Measurements from ENCODE around the gene RIPK3.
"Not testable (repeated sequence)": the region's sequence is repeated elsewhere in the genome, so short reads cannot be mapped to it uniquely, and the experiment has no call there.

The RIPK3 gene

GRCh38 chr14:24339284-24340151 lies at the start of gene RIPK3:
TSS of gene RIPK3 (minus strand) at chr14:24339991. CDS start at chr14:24339826, 165 bp downstream.
- peak; percentile 67 to 68 for DNase-seq

- DNase-seq: no peak
Observed at GRCh38 chr14:24389226-24389848, 49.5 kb upstream of the RIPK3 start.

- DNase-seq: no peak
Observed at GRCh38 chr14:24388474-24389179, 48.8 kb upstream of the RIPK3 start.

- DNase-seq: not testable (repeated sequence)
Observed at GRCh38 chr14:24387579-24387978, 47.8 kb upstream of the RIPK3 start.

DNA sequence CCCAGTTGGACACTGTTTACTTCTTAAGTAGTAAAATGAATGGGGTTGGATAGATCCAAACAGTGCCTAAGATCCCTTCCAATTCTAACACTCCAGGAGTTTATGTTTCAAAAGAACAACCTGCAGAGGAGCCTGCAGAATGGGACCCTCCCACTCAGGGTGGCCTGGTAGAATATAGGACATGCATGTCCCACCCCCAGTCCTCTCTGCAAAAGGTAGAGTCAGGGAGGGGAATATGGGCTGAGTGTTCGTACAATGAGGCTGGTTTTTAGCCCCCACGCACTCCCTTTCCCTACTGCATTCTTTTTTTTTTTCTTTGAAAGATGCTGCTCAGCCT lies 47.2 kb upstream of the RIPK3 start:
- DNase-seq: no peak

DNA sequence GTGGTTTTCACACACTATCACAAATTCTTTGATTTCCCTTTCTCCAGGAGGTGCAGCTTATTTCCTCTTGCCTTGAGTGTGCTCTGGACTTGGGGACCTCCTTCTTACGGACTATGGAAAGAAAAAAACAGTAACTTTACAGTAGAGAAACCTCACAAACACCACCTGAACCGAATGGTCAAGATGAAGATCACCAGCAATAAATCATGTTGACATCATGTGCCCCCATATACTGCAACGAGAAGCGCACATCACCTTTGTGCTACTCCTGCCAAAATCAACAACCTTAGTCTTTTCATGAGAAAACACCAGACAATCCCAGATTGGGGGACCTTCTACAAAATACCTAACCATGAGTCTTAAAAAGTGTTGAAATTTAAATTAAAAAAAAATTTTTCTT lies 45.7 kb upstream of the RIPK3 start:
- DNase-seq: no peak

GRCh38 chr14:24384169-24384568 lies 44.4 kb upstream of the RIPK3 start:
- no peak for DNase-seq

DNA sequence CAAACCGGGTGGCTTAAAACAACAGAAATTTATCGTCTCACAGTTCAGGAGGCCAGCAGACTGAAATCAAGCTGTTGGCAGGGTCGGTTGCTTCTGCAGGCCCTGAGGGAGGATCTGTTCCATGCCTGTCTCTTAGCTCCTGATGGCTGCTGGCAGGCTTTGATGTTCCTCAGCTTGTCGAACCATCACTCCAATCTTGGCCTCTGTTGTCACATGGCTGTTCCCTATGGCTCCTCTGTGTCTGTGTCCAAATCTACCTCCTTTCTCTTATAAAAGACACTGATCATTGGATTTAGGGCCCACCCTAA lies 42.2 kb upstream of the RIPK3 start:
- no peak for DNase-seq

DNA sequence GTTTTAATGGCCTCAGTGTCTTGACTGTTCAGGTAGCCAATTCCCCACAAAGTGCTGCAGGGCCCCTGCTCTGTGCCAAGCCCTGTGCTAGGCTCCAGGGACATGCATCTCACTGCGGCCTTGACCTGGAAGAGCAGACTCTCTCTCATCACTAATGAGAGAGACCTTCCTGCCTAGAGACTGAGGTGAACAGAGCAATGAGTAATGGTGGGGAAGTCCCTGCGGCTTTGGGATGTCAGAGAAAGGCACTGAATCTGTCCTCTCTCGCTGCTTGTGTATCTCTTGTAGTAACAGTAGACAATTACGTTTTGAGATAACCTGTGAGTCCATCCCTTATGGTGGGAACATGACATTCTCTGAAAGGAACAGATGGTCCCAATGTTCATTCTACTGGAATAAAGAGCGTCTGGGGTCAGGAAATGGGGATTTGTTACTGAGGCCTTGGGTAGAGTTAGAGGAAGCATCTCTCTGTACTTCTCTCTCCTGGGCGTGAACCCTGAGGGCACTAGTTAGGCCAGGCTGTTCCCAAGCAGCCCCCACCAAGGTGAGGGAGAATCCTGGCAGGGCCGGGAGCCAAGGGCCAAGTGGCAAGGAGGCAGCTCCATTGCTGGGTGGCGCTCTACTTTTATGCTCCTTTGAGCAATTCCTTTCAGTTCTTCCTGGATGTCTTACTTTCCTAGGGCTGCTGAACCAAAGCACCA lies 41.7 kb upstream of the RIPK3 start:
- DNase-seq: no peak

GRCh38 chr14:24379907-24380730 lies 40.3 kb upstream of the RIPK3 start:
- DNase-seq: no peak

DNA sequence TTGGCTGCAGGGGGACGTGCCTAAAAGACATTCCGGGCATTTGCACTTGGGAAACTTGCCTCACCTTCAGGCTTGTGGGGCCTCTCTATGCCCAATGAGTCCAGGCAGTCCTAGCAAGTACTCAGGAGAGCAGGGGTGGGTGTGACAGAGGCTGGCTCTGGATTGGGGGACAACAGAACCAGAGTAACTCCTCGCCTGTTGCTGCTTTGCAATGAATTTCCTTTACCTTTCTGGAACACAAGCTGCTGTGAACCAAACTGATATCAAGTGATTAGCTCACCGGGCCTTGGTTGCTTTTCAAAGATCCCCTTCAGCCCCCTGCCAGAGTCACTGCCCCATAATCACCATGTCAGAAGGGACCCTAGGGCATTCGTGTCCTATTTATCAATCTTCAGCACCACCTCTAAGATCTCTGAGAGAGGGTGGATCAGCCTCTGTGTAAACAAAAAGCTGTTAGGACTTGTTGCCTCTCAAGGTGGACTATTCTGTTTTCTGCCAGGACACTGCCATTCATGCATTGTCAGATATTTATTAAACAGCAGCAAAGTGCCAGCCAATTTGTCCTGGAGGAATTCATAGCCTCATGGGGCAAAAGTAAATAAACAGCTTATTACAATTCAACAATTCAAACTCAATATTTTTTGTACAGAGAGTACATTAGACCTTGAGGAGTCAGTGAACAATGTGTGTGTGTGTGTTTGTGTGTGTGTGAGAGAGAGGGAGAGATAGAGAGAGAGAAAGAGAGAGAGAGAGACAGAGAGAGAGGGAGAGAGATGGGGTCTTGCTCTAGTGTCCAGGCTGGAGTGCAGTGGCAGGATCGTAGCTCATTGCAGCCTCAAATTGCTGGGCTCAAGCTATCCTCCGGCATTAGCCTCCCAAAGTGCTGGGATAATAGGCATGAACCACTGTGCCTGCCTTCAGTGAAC lies 39.5 kb upstream of the RIPK3 start:
- no peak for DNase-seq

DNA sequence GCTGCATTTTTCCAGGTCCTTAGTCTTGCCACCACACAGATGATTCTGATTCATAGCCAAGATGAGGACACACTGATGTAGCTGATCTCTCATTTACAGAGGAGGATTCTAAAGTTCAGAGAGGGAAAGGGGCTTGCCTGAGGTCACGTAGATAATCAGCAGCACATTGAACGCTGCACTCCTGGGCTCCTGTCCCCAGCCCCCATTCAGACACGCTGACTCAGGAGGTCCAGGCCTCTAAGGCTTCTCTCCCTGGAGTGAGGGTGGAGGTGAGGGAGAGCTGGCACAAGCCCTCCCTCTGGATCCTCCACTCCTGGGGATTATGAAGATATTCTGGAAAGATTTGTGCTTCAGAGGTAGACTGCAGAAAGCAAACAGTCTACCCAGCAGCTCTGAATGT lies 38.5 kb upstream of the RIPK3 start:
- no peak for DNase-seq

DNA sequence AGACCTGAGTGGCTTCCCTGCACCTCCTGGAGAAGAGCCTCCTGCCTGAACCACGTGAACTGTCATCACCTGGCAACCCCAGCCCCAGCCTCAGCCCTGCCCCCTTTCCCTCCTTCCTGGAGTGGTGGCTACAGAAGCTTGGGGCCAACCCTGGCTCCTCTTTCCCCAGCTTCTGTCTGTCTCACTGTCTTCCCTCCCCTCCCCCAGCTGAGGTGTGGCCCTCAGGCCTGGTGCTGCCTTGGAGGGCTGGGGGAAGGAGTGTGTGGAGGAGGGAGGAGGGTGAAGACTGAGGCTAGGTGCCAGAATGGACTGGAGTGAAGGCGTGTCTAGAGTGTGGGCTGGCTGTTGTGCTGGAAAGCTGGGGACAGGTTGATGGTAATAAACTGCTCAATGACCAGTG lies 37.9 kb upstream of the RIPK3 start:
- no peak for DNase-seq

DNA sequence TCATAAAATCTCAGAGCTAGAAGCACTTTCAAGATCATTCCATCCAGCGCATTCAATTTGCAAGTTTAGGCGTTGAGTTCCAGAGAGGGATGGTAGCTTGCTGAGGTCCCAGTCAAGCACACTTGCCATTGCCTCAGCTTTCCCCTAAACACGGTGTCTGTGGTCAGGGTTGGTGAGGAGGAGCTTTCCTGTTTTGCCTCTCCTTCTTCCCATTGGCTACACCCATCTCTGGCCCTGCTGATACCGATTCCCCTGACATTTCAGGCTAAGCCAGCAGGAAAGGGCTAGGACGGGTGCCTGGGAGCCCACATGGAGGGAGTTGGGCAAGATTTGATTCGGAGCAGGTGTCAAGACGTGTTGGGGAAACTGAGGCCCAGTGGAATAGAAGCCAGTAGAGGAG lies 37.3 kb upstream of the RIPK3 start:
- DNase-seq: no peak

DNA sequence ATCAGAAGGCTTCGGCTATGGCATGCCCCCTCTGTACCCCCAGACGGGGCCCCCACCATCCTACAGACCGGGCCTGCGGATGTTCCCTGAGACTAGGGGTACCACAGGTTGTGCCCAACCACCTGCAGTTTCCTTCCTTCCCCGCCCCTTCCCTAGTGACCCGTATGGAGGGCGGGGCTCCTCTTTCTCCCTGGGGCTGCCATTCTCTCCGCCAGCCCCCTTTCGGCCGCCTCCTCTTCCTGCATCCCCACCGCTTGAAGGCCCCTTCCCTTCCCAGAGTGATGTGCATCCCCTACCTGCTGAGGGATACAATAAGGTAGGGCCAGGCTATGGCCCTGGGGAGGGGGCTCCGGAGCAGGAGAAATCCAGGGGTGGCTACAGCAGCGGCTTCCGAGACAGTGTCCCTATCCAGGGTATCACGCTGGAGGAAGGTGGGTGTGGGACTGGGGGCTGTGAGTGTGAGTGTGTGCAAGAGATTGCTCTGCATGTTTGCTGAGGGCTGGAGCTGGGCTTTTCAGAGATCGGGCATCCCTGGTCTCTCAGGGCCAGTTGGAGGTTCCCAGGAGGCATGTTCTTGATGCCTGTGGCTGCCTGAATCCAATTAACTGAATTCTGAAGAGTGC lies 36.8 kb upstream of the RIPK3 start:
- DNase-seq: no peak

DNA sequence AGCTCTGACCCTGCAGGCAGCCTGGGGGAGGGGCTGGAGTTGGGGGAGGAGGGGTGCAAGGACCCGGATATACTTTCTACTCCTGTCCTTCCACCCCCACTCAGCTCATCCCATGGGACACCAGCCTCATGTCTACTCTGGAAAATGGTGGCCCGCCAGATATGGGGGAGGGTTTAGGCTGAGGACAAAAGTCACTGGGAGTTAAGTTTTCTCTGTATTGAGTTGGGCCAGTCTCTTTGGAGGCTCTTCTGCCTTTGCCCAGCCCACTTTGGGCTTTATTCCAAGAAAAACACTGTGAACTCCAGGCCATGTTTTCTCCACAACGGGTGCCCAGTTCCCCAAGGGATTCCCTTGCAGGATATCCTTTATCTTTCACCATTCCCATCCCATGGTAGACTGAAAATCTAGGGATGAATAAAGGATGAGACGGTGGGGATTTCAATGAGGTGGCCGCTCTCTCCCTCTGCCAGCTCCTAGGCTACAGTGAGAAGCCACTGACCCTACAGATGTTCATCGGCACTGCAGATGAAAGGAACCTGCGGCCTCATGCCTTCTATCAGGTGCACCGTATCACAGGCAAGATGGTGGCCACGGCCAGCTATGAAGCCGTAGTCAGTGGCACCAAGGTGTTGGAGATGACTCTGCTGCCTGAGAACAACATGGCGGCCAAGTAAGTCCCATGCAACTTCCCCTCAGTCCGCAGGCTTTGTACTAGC lies 33.1 kb upstream of the RIPK3 start:
- DNase-seq: no peak

DNA sequence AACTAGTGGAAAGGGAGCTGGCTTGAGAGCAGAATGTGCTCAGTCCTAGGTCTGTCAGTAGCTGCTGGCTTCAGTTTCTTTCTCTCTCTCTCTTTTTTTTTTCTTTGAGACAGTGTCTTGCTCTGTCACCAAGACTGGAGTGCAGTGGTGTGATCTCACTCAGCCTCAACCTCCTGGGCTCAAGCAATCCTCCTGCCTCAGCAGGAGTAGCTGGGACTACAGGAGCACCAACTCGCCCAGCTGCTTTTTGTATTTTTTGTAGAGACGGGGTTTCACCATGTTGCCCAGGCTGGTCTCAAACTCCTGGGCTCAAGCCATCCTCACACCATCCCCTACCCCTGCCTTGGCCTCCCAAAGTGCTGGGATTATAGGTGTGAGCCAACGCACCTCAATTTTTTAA lies 31.8 kb upstream of the RIPK3 start:
- not testable (repeated sequence) for DNase-seq

- no peak for DNase-seq
Observed at GRCh38 chr14:24370748-24371147, 31.0 kb upstream of the RIPK3 start.

DNA sequence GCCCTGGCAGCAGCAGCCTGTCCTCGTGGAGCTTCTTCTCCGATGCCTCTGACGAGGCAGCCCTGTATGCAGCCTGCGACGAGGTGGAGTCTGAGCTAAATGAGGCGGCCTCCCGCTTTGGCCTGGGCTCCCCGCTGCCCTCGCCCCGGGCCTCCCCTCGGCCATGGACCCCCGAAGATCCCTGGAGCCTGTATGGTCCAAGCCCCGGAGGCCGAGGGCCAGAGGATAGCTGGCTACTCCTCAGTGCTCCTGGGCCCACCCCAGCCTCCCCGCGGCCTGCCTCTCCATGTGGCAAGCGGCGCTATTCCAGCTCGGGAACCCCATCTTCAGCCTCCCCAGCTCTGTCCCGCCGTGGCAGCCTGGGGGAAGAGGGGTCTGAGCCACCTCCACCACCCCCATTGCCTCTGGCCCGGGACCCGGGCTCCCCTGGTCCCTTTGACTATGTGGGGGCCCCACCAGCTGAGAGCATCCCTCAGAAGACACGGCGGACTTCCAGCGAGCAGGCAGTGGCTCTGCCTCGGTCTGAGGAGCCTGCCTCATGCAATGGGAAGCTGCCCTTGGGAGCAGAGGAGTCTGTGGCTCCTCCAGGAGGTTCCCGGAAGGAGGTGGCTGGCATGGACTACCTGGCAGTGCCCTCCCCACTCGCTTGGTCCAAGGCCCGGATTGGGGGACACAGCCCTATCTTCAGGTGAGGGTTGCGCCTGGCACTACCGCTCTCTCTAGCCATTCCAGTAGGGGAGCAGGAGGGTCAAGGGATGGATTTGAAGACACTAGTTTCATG lies 30.3 kb upstream of the RIPK3 start:
- no peak for DNase-seq

All from activated CD4-positive, alpha-beta T cell treated with anti-CD3 and anti-CD28 coated beads, Interleukin-2, amount 50 U/mL, for 4 hours (primary cell).